OCI-LY1 (cell line): ENCODE measurements around the gene VPS29.

Experiments
- CTCF ChIP-seq: fragments of 200-600 bp; sonication (generic), shearing (Covaris generic); IDR thresholded peaks from 2 replicates; pipeline ENCODE4 v1.5.1; 2017; ENCODE audit warnings: mild to moderate bottlenecking, antibody characterized with exemption, low read length, moderate library complexity, mixed read lengths
- EZH2 ChIP-seq: fragments of 200-600 bp; sonication (generic), shearing (Covaris generic); IDR thresholded peaks from 2 replicates; pipeline ENCODE4 v1.8.0; 2017; ENCODE audit warnings: borderline replicate concordance, mixed run types, mild to moderate bottlenecking, antibody characterized with exemption, low read length, moderate library complexity, mixed read lengths

GRCh38 chr12:110498984-110499706 lies 2.8 kb downstream of the VPS29 start:
- no peak for TF ChIP-seq CTCF
- no peak for TF ChIP-seq EZH2
